ENCODE data around the gene SENP7.

SENP7 gene

GRCh38 chr3:101388706-101389105 lies 124.3 kb downstream of the SENP7 start:
- no peak overlapping the region for H3K4me3 ChIP-seq (ENCODE audit: low read depth, low read length)
- DNase-seq (ENCODE audit: low read depth): no peak
- TF ChIP-seq, protein P1, sequence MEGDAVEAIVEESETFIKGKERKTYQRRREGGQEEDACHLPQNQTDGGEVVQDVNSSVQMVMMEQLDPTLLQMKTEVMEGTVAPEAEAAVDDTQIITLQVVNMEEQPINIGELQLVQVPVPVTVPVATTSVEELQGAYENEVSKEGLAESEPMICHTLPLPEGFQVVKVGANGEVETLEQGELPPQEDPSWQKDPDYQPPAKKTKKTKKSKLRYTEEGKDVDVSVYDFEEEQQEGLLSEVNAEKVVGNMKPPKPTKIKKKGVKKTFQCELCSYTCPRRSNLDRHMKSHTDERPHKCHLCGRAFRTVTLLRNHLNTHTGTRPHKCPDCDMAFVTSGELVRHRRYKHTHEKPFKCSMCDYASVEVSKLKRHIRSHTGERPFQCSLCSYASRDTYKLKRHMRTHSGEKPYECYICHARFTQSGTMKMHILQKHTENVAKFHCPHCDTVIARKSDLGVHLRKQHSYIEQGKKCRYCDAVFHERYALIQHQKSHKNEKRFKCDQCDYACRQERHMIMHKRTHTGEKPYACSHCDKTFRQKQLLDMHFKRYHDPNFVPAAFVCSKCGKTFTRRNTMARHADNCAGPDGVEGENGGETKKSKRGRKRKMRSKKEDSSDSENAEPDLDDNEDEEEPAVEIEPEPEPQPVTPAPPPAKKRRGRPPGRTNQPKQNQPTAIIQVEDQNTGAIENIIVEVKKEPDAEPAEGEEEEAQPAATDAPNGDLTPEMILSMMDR (IDR thresholded peaks at IDR 0.05; ENCODE audit: control insufficient read depth, extremely low read depth, insufficient read depth): no peak

GRCh38 chr3:101387351-101387750 lies 125.7 kb downstream of the SENP7 start:
- DNase-seq (ENCODE audit: low read depth): no peak
- TF ChIP-seq, protein P1 (IDR thresholded peaks at IDR 0.05; ENCODE audit: control insufficient read depth, extremely low read depth, insufficient read depth): no peak

GRCh38 chr3:101384426-101384825 lies 128.6 kb downstream of the SENP7 start:
- TF ChIP-seq, protein P1 (IDR thresholded peaks at IDR 0.05; ENCODE audit: control insufficient read depth, extremely low read depth, insufficient read depth): no peak
- no peak for DNase-seq (ENCODE audit: low read depth)
- no peak overlapping the region for H3K4me3 ChIP-seq (ENCODE audit: low read depth, low read length)

More at GRCh38 chr3:101387351-101387750, 125.7 kb downstream of the SENP7 start:
- no peak overlapping the region for H3K4me3 ChIP-seq (ENCODE audit: low read depth, low read length)

DNA sequence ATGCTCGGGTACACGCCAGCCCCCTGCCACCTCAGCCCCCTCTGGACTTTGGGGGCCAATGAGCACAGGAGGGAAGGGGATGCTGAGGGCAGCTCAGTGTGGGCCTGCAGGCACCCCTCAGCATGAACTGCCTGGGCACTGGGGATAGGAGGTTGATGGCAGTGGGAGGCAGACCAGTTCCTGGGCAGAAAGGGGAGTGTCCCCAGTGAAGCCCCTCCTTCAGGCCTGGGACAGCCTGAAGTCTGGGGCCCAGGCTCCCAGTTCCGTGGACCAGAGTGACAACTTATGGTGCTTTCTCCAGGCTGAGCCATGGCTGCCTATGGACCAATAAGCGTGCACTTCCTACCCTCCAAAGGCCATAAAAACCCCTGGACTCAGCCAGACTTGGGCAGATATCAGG lies 129.4 kb downstream of the SENP7 start:
- no peak overlapping the region for H3K4me3 ChIP-seq (ENCODE audit: low read depth, low read length)
- no peak for DNase-seq (ENCODE audit: low read depth)

GRCh38 chr3:101383156-101383575 lies 129.8 kb downstream of the SENP7 start:
- TF ChIP-seq, protein P1 (IDR thresholded peaks at IDR 0.05; ENCODE audit: control insufficient read depth, extremely low read depth, insufficient read depth): no peak
- no peak overlapping the region for H3K4me3 ChIP-seq (ENCODE audit: low read depth, low read length)
- DNase-seq (ENCODE audit: low read depth): no peak

More for the DNA sequence above, 129.4 kb downstream of the SENP7 start:
- TF ChIP-seq, protein P1 (IDR thresholded peaks at IDR 0.05; ENCODE audit: control insufficient read depth, extremely low read depth, insufficient read depth): no peak

DNA sequence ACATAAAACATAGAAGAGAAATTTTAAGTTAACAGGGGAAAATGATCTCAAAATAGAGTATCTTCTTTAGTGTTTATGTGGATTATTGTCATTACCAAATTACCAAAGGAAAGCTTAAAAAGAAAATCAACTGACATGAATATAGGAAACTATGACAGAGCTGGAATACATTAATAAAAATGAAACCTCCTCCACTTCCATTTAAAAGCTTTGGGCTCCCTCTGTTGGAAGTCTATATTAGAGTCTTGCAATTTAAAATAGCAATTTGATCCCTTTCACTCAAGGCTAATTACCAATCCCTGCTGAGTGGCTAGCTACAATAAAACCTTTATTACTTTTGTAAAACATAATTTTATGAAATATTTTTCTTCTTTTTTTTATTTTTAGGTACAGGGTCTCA lies 131.2 kb downstream of the SENP7 start:
- DNase-seq (ENCODE audit: low read depth): peak; percentile 17
- H3K4me3 ChIP-seq (ENCODE audit: low read depth, low read length): no peak overlapping the region
- TF ChIP-seq, protein P1 (IDR thresholded peaks at IDR 0.05; ENCODE audit: control insufficient read depth, extremely low read depth, insufficient read depth): peak; percentile 51

- H3K4me3 ChIP-seq (ENCODE audit: low read depth, low read length): no peak overlapping the region
- TF ChIP-seq, protein P1 (IDR thresholded peaks at IDR 0.05; ENCODE audit: control insufficient read depth, extremely low read depth, insufficient read depth): no peak
- no peak for DNase-seq (ENCODE audit: low read depth)
Measured at GRCh38 chr3:101379658-101380376, 133.2 kb downstream of the SENP7 start.

Measured in LNCaP clone FGC (cell line).